Measurements from ENCODE around the gene NCK1.

DNA sequence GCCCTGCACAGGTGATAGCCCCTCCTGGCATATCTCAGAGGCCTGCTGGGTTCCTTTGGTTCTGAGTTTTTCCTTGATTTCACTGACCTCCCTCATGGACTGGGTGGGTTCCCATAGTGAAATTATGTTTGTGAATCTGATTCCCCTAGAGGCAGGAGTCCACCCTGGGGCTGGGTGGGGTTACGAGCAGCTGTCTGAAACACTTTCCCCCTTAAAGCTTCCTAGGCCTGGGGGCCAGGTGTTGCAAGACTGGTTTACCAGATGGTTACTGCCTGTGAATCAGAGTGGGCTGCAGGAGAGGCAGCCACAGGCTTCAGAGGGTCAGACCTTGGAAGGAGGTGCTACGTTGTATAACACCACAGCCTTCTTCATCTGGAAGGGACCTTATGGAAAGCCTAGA, 130.1 kb downstream of the NCK1 start:
- TF ChIP-seq, protein P1, sequence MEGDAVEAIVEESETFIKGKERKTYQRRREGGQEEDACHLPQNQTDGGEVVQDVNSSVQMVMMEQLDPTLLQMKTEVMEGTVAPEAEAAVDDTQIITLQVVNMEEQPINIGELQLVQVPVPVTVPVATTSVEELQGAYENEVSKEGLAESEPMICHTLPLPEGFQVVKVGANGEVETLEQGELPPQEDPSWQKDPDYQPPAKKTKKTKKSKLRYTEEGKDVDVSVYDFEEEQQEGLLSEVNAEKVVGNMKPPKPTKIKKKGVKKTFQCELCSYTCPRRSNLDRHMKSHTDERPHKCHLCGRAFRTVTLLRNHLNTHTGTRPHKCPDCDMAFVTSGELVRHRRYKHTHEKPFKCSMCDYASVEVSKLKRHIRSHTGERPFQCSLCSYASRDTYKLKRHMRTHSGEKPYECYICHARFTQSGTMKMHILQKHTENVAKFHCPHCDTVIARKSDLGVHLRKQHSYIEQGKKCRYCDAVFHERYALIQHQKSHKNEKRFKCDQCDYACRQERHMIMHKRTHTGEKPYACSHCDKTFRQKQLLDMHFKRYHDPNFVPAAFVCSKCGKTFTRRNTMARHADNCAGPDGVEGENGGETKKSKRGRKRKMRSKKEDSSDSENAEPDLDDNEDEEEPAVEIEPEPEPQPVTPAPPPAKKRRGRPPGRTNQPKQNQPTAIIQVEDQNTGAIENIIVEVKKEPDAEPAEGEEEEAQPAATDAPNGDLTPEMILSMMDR (IDR thresholded peaks at IDR 0.05; ENCODE audit: insufficient read depth, low read length), result no peak
- TF ChIP-seq, protein P2, sequence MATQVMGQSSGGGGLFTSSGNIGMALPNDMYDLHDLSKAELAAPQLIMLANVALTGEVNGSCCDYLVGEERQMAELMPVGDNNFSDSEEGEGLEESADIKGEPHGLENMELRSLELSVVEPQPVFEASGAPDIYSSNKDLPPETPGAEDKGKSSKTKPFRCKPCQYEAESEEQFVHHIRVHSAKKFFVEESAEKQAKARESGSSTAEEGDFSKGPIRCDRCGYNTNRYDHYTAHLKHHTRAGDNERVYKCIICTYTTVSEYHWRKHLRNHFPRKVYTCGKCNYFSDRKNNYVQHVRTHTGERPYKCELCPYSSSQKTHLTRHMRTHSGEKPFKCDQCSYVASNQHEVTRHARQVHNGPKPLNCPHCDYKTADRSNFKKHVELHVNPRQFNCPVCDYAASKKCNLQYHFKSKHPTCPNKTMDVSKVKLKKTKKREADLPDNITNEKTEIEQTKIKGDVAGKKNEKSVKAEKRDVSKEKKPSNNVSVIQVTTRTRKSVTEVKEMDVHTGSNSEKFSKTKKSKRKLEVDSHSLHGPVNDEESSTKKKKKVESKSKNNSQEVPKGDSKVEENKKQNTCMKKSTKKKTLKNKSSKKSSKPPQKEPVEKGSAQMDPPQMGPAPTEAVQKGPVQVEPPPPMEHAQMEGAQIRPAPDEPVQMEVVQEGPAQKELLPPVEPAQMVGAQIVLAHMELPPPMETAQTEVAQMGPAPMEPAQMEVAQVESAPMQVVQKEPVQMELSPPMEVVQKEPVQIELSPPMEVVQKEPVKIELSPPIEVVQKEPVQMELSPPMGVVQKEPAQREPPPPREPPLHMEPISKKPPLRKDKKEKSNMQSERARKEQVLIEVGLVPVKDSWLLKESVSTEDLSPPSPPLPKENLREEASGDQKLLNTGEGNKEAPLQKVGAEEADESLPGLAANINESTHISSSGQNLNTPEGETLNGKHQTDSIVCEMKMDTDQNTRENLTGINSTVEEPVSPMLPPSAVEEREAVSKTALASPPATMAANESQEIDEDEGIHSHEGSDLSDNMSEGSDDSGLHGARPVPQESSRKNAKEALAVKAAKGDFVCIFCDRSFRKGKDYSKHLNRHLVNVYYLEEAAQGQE (IDR thresholded peaks at IDR 0.05; ENCODE audit: insufficient replicate concordance, low read depth), result no peak
